Loucy (cell line): ENCODE results near the gene KRT4.

Experiments
- H2AFZ ChIP-seq: fragments of 200-600 bp; sonication (generic); 2 replicates; pipeline ENCODE4 v1.6.0; 2016; ENCODE audit warnings: antibody characterized with exemption, mild to moderate bottlenecking, low read length, moderate library complexity
- H3F3A ChIP-seq: fragments of 200-600 bp; 2 replicates; pipeline ENCODE4 v1.6.0; 2016; ENCODE audit warnings: antibody characterized with exemption, low read depth, mild to moderate bottlenecking
- H3K27me3 ChIP-seq: fragments of 200-600 bp; sonication (generic); 2 replicates; pipeline ENCODE4 v1.6.1; 2014; ENCODE audit warnings: low read length, mild to moderate bottlenecking; ENCODE audit not compliant: insufficient read depth, poor library complexity, severe bottlenecking
- H3K36me3 ChIP-seq: fragments of 200-600 bp; sonication (generic); 2 replicates; pipeline ENCODE4 v1.6.1; 2016; ENCODE audit warnings: low read length; ENCODE audit not compliant: insufficient read depth
- H3K4me1 ChIP-seq: fragments of 200-600 bp; sonication (generic); 2 replicates; pipeline ENCODE4 v1.5.1; 2014; ENCODE audit warnings: low read length, mild to moderate bottlenecking; ENCODE audit not compliant: insufficient read depth, poor library complexity, severe bottlenecking
- H3K4me2 ChIP-seq: fragments of 200-600 bp; sonication (generic); 2 replicates; pipeline ENCODE4 v1.6.0; 2014; ENCODE audit warnings: antibody characterized with exemption, low read length, low read depth, mild to moderate bottlenecking; ENCODE audit not compliant: poor library complexity, severe bottlenecking
- H3K4me3 ChIP-seq: fragments of 200-600 bp; sonication (generic); 2 replicates; pipeline ENCODE4 v1.5.1; 2014; ENCODE audit warnings: low read length, mild to moderate bottlenecking, mixed read lengths; ENCODE audit not compliant: poor library complexity, severe bottlenecking
- H3K79me2 ChIP-seq: fragments of 200-600 bp; sonication (generic); 2 replicates; pipeline ENCODE4 v1.6.1; 2014; ENCODE audit warnings: low read length; ENCODE audit not compliant: insufficient read depth
- H3K9ac ChIP-seq: fragments of 200-600 bp; sonication (generic); 2 replicates; pipeline ENCODE4 v1.6.0; 2014; ENCODE audit warnings: mild to moderate bottlenecking, low read depth, low read length, moderate library complexity; ENCODE audit not compliant: poor library complexity, severe bottlenecking
- H3K9me2 ChIP-seq: fragments of 200-600 bp; sonication (generic); replicated peaks from 2 replicates; pipeline ENCODE4 v1.6.1; 2016; ENCODE audit warnings: low read depth, low read length, mixed read lengths
- H3K9me3 ChIP-seq: fragments of 200-600 bp; sonication (generic); 2 replicates; pipeline ENCODE4 v1.6.1; 2014; ENCODE audit warnings: mild to moderate bottlenecking, antibody characterized with exemption, low read length, low read depth; ENCODE audit not compliant: insufficient read depth
- H4K20me1 ChIP-seq: fragments of 200-600 bp; sonication (generic); 2 replicates; pipeline ENCODE4 v1.6.0; 2014; ENCODE audit warnings: antibody characterized with exemption, low read length, mild to moderate bottlenecking; ENCODE audit not compliant: insufficient read depth, poor library complexity, severe bottlenecking
- EZH2phosphoT487 ChIP-seq: fragments of 200-600 bp; IDR thresholded peaks from 2 replicates; pipeline ENCODE4 v1.6.1; 2018; ENCODE audit warnings: antibody characterized with exemption, mild to moderate bottlenecking, moderate library complexity, borderline replicate concordance
- TF ChIP-seq, protein P1 (sequence below): fragments of 200-600 bp; sonication (generic); conservative IDR thresholded peaks from 2 replicates; pipeline ENCODE4 v1.5.1; 2014; ENCODE audit warnings: mild to moderate bottlenecking, antibody characterized with exemption, low read length

Gene KRT4

GRCh38 chr12:52805000-52805399 is 8.9 kb downstream of the KRT4 start:
- Histone ChIP-seq H3K4me1 (no peaks in the 10 kb centered on the region), H3K79me2 (no peaks in the 10 kb centered on the region), H3K4me2 (no peak overlapping the region), H4K20me1 (no peaks in the 10 kb centered on the region), H3K36me3 (no peaks in the 10 kb centered on the region), H3K27me3 (no peaks in the 10 kb centered on the region), H3K9ac (no peak overlapping the region), H3K4me3 (no peak overlapping the region), H3K9me2 (no peaks in the 10 kb centered on the region), H3F3A (no peaks in the 10 kb centered on the region), H3K9me3 (no peaks in the 10 kb centered on the region), H2AFZ (no peak overlapping the region)
- TF ChIP-seq, protein P1, sequence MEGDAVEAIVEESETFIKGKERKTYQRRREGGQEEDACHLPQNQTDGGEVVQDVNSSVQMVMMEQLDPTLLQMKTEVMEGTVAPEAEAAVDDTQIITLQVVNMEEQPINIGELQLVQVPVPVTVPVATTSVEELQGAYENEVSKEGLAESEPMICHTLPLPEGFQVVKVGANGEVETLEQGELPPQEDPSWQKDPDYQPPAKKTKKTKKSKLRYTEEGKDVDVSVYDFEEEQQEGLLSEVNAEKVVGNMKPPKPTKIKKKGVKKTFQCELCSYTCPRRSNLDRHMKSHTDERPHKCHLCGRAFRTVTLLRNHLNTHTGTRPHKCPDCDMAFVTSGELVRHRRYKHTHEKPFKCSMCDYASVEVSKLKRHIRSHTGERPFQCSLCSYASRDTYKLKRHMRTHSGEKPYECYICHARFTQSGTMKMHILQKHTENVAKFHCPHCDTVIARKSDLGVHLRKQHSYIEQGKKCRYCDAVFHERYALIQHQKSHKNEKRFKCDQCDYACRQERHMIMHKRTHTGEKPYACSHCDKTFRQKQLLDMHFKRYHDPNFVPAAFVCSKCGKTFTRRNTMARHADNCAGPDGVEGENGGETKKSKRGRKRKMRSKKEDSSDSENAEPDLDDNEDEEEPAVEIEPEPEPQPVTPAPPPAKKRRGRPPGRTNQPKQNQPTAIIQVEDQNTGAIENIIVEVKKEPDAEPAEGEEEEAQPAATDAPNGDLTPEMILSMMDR: no peak
- no peak for TF ChIP-seq EZH2phosphoT487

DNA sequence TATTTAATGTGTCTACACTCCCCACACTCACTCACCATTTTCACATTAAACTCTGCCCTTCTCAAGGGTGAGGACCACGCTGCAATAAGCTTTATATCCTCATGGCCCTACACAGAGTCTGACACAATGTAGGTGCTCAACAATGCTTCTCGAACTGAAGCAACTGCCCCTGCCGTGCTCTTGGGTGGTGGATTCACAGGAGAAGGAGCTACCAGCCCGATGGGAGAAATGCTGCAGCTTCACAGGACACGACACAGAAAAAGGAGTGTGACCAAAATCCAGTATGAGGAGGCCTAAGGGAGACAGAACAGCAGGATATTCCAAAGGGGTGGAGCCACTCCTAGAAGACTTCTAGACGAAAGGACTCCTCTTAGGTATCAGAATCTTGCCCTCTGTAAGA is 11.5 kb downstream of the KRT4 start:
- TF ChIP-seq, protein P1: no peak
- no peak for TF ChIP-seq EZH2phosphoT487
- Histone ChIP-seq H3K36me3 (no peaks in the 10 kb centered on the region), H3K9ac (no peak overlapping the region), H2AFZ (no peak overlapping the region), H3K9me3 (no peaks in the 10 kb centered on the region), H3K4me2 (no peak overlapping the region), H3K79me2 (no peaks in the 10 kb centered on the region), H3K4me3 (no peak overlapping the region), H3K27me3 (no peaks in the 10 kb centered on the region), H3K9me2 (no peaks in the 10 kb centered on the region), H3K4me1 (no peaks in the 10 kb centered on the region), H3F3A (no peaks in the 10 kb centered on the region), H4K20me1 (no peaks in the 10 kb centered on the region)

- H3K27me3 ChIP-seq: no peaks in the 10 kb centered on the region
- no peaks in the 10 kb centered on the region for H3K4me1 ChIP-seq
- no peak for TF ChIP-seq EZH2phosphoT487
- TF ChIP-seq, protein P1: no peak
- H3K9me2 ChIP-seq: no peaks in the 10 kb centered on the region
- H3K4me2 ChIP-seq: no peak overlapping the region
- H2AFZ ChIP-seq: no peak overlapping the region
- no peak overlapping the region for H3K4me3 ChIP-seq
- no peaks in the 10 kb centered on the region for H3K9me3 ChIP-seq
- no peaks in the 10 kb centered on the region for H4K20me1 ChIP-seq
- H3K36me3 ChIP-seq: no peaks in the 10 kb centered on the region
- H3F3A ChIP-seq: no peaks in the 10 kb centered on the region
- no peak overlapping the region for H3K9ac ChIP-seq
- no peaks in the 10 kb centered on the region for H3K79me2 ChIP-seq
Observed at GRCh38 chr12:52801773-52802172, 12.1 kb downstream of the KRT4 start.
